ENCODE measurements around the gene ZNF318. TPM values are rescaled to one million over a fixed set of nuclear protein-coding genes. Genes with fewer than 3 reads are reported as not detected.

ZNF318 gene
- total and polyA plus RNA-seq, 10 of the 15 experiments (the other 5 are each of a cell fraction or from before 2014, with no cell fraction given), result 3.4 to 79.8 (median 13.7) TPM

DNA sequence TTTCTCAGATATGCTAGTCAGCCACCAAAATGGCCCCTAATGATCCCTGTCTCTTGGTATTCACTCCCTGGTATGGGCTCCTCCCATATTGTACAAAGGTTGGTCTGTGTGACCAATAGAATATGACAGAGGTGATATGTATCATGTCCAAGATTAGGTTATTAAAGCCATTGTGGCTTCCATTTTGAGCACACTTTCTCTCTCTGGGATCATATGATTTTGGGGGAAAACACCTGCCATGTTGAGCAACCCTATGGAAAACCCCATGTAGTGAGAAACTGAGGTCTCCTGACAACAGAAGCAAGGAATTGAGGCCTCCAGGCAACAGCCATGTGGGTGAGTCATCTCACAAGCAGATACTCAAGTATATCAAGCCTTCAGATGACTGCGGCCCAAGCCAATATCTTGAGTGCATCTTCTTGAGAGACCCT is 7.1 kb upstream of the ZNF318 start (continued):
- TF ChIP-seq, protein P1, sequence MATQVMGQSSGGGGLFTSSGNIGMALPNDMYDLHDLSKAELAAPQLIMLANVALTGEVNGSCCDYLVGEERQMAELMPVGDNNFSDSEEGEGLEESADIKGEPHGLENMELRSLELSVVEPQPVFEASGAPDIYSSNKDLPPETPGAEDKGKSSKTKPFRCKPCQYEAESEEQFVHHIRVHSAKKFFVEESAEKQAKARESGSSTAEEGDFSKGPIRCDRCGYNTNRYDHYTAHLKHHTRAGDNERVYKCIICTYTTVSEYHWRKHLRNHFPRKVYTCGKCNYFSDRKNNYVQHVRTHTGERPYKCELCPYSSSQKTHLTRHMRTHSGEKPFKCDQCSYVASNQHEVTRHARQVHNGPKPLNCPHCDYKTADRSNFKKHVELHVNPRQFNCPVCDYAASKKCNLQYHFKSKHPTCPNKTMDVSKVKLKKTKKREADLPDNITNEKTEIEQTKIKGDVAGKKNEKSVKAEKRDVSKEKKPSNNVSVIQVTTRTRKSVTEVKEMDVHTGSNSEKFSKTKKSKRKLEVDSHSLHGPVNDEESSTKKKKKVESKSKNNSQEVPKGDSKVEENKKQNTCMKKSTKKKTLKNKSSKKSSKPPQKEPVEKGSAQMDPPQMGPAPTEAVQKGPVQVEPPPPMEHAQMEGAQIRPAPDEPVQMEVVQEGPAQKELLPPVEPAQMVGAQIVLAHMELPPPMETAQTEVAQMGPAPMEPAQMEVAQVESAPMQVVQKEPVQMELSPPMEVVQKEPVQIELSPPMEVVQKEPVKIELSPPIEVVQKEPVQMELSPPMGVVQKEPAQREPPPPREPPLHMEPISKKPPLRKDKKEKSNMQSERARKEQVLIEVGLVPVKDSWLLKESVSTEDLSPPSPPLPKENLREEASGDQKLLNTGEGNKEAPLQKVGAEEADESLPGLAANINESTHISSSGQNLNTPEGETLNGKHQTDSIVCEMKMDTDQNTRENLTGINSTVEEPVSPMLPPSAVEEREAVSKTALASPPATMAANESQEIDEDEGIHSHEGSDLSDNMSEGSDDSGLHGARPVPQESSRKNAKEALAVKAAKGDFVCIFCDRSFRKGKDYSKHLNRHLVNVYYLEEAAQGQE (IDR thresholded peaks at IDR 0.05; ENCODE audit: low read depth, low read length), result no peak
- TF ChIP-seq, protein P2, sequence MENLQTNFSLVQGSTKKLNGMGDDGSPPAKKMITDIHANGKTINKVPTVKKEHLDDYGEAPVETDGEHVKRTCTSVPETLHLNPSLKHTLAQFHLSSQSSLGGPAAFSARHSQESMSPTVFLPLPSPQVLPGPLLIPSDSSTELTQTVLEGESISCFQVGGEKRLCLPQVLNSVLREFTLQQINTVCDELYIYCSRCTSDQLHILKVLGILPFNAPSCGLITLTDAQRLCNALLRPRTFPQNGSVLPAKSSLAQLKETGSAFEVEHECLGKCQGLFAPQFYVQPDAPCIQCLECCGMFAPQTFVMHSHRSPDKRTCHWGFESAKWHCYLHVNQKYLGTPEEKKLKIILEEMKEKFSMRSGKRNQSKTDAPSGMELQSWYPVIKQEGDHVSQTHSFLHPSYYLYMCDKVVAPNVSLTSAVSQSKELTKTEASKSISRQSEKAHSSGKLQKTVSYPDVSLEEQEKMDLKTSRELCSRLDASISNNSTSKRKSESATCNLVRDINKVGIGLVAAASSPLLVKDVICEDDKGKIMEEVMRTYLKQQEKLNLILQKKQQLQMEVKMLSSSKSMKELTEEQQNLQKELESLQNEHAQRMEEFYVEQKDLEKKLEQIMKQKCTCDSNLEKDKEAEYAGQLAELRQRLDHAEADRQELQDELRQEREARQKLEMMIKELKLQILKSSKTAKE (IDR thresholded peaks at IDR 0.05; ENCODE audit: low read depth, poor library complexity, severe bottlenecking), result peak; percentile 52
- TF ChIP-seq LARP7 (IDR thresholded peaks at IDR 0.05), result no peak
- TF ChIP-seq, protein P3, sequence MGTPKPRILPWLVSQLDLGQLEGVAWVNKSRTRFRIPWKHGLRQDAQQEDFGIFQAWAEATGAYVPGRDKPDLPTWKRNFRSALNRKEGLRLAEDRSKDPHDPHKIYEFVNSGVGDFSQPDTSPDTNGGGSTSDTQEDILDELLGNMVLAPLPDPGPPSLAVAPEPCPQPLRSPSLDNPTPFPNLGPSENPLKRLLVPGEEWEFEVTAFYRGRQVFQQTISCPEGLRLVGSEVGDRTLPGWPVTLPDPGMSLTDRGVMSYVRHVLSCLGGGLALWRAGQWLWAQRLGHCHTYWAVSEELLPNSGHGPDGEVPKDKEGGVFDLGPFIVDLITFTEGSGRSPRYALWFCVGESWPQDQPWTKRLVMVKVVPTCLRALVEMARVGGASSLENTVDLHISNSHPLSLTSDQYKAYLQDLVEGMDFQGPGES (IDR thresholded peaks at IDR 0.05), result no peak
- TF ChIP-seq SIN3A (IDR thresholded peaks at IDR 0.05; ENCODE audit: low read depth, low read length), result no peak
- 0 out of 2 replicates have a peak, but pooled peaks have one; percentile 19 for TF ChIP-seq NR2F1 (conservative IDR thresholded peaks at IDR 0.05)
- no peak for TF ChIP-seq ESRRA (IDR thresholded peaks at IDR 0.05; ENCODE audit: low read length)
- 0 out of 2 replicates have a peak, but pooled peaks have one; percentile 32 for TF ChIP-seq ZNF24 (IDR thresholded peaks at IDR 0.05)
- TF ChIP-seq WRNIP1 (IDR thresholded peaks at IDR 0.05; ENCODE audit: borderline replicate concordance, low read depth, low read length), result no peak
- TF ChIP-seq HDAC2 (IDR thresholded peaks at IDR 0.05), result no peak
- no peak for TF ChIP-seq ZNF622 (IDR thresholded peaks at IDR 0.05)
- TF ChIP-seq IRF4 (IDR thresholded peaks at IDR 0.05; ENCODE audit: low read depth, low read length), result peak; percentile 75; the same call in 1 of the 2 replicates
- TF ChIP-seq, protein P4, sequence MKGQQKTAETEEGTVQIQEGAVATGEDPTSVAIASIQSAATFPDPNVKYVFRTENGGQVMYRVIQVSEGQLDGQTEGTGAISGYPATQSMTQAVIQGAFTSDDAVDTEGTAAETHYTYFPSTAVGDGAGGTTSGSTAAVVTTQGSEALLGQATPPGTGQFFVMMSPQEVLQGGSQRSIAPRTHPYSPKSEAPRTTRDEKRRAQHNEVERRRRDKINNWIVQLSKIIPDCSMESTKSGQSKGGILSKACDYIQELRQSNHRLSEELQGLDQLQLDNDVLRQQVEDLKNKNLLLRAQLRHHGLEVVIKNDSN (IDR thresholded peaks at IDR 0.05; ENCODE audit: borderline replicate concordance, extremely low read length, insufficient read depth, low read depth, low read length), result no peak
- TF ChIP-seq SMAD5 (IDR thresholded peaks at IDR 0.05; ENCODE audit: low read depth), result no peak
